Sigmoid colon (tissue), 7 donors: ENCODE measurements around the gene B4GALT2. TPM values are rescaled to one million over a fixed set of nuclear protein-coding genes. Genes with fewer than 3 reads are reported as not detected.
A peak's percentile ranks its signal among the peaks of the same experiment; 100 is the strongest.

ENCODE experiments used
- DNase-seq: peaks from one replicate; pipeline ENCODE4 v3.0.0-alpha.2; 2019
- H3K27ac ChIP-seq, 4 donors: fragments of 200-600 bp; sonication (generic); one replicate each; pipeline ENCODE4 v1.5.1; 2016 to 2019; ENCODE audit warnings: mild to moderate bottlenecking in 1 of 4
- H3K27me3 ChIP-seq, 3 donors: fragments of 200-600 bp; sonication (generic); one replicate each; pipeline ENCODE4 v1.5.1; 2019; ENCODE audit warnings: mild to moderate bottlenecking in 1 of 3
- H3K36me3 ChIP-seq, 4 donors: fragments of 200-600 bp; sonication (generic); one replicate each; pipeline ENCODE4 v1.5.1; 2016 to 2019
- H3K4me1 ChIP-seq, 4 donors: fragments of 200-600 bp; sonication (generic); one replicate each; pipeline ENCODE4 v1.5.1; 2017 to 2019
- H3K4me3 ChIP-seq, 4 donors: fragments of 200-600 bp; sonication (generic); one replicate each; pipeline ENCODE4 v1.5.1; 2017 to 2019; ENCODE audit warnings: mild to moderate bottlenecking in 2 of 4, moderate library complexity in 1 of 4
- H3K9me3 ChIP-seq, 4 donors: fragments of 200-600 bp in 3 of 4; sonication (generic) in 3 of 4; one replicate each; pipeline versions ENCODE4 v1.5.1 to v1.6.1; 2013 to 2019
- EP300 ChIP-seq, 4 donors: sonication (generic); formaldehyde crosslinking; IDR thresholded peaks; one replicate each; pipeline ENCODE4 v1.6.1; 2017; ENCODE audit warnings: antibody characterized with exemption in 4 of 4
- POLR2A ChIP-seq, 2 donors: fragments of 450-650 bp; IDR thresholded peaks; one replicate each; pipeline ENCODE4 v1.6.1; 2016; ENCODE audit warnings: antibody characterized with exemption in 2 of 2, mild to moderate bottlenecking in 2 of 2, moderate library complexity in 2 of 2
- POLR2AphosphoS5 ChIP-seq, 4 donors: sonication (generic); formaldehyde crosslinking; IDR thresholded peaks; one replicate each; pipeline ENCODE4 v1.6.1; 2017; ENCODE audit warnings: antibody characterized with exemption in 4 of 4
- WGBS, 2 donors: extraction: QIAGEN DNeasy Blood & Tissue Kit; methylation state at CpG; one replicate each; pipeline ENCODE4 v1.1.7; 2013; 5-methylcytosine and 5-hydroxymethylcytosine counted together
- intact Hi-C: fragments of 100-400 bp; cut with DNase I; formaldehyde crosslinking; loops from one replicate; pipeline ENCODE4 v1.15.1; 2023
- polyA plus RNA-seq, 3 donors: library from polyadenylated mRNA; stranded (reverse); fragments of 200-250 nt; gene quantifications; one replicate each; pipeline ENCODE4 v1.2.3, GENCODE V29; 2013
- total RNA-seq, 4 donors: library from RNA; depleted of rRNA; stranded (reverse); fragments of >200 nt; gene quantifications; one replicate each; pipeline ENCODE4 v1.1.0, GENCODE V29; 2016
- TF ChIP-seq, protein P1 (sequence below), 4 experiments: fragments of 450-650 bp in 3 of 4; fragments of 200-600 bp in 1 of 4; IDR thresholded peaks; one replicate each; pipeline ENCODE4 v1.5.1; 2016 to 2019; ENCODE audit warnings: antibody characterized with exemption in 4 of 4, mild to moderate bottlenecking in 3 of 4, moderate library complexity in 2 of 4
- donor health status: healthy with polysubstance abuse.
- donor health status: Bipolar disorder and iron deficiency.
- donor health status: healthy.

The B4GALT2 gene
- total and polyA plus RNA-seq, 7 donors, result 14.8 to 55.9 (median 32.0) TPM

GRCh38 chr1:44025816-44026215 lies 46.8 kb downstream of the B4GALT2 start:
- H3K27ac ChIP-seq, result no peak overlapping the region
- intact Hi-C loops, result no loop called here

GRCh38 chr1:44027320-44027719 lies 48.3 kb downstream of the B4GALT2 start:
- H3K9me3 ChIP-seq, result no peaks in the 10 kb centered on the region
- DNase-seq, result no peak
- no peak for TF ChIP-seq POLR2A (IDR thresholded peaks at IDR 0.05)
- TF ChIP-seq, protein P1, sequence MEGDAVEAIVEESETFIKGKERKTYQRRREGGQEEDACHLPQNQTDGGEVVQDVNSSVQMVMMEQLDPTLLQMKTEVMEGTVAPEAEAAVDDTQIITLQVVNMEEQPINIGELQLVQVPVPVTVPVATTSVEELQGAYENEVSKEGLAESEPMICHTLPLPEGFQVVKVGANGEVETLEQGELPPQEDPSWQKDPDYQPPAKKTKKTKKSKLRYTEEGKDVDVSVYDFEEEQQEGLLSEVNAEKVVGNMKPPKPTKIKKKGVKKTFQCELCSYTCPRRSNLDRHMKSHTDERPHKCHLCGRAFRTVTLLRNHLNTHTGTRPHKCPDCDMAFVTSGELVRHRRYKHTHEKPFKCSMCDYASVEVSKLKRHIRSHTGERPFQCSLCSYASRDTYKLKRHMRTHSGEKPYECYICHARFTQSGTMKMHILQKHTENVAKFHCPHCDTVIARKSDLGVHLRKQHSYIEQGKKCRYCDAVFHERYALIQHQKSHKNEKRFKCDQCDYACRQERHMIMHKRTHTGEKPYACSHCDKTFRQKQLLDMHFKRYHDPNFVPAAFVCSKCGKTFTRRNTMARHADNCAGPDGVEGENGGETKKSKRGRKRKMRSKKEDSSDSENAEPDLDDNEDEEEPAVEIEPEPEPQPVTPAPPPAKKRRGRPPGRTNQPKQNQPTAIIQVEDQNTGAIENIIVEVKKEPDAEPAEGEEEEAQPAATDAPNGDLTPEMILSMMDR (IDR thresholded peaks at IDR 0.05), result no peak

More at GRCh38 chr1:44025816-44026215, 46.8 kb downstream of the B4GALT2 start:
- Histone ChIP-seq H3K4me3 (no peak overlapping the region), H3K36me3 (peaks cover 0 to 19% (median 5%) of the 10 kb centered on the region in 4 donors), H3K9me3 (no peaks in the 10 kb centered on the region), H3K27me3 (no peaks in the 10 kb centered on the region), H3K4me1 (peaks cover 0 to 12% (median 9%) of the 10 kb centered on the region in 4 donors)
- WGBS, 2 donors, result 38 to 69% methylated on average over 3 of the region's 3 CpGs
- TF ChIP-seq EP300 (IDR thresholded peaks at IDR 0.05) (no peak), POLR2A (IDR thresholded peaks at IDR 0.05) (no peak), POLR2AphosphoS5 (IDR thresholded peaks at IDR 0.05) (no peak)
- TF ChIP-seq, protein P1 (IDR thresholded peaks at IDR 0.05), result no peak
- DNase-seq, result no peak

DNA sequence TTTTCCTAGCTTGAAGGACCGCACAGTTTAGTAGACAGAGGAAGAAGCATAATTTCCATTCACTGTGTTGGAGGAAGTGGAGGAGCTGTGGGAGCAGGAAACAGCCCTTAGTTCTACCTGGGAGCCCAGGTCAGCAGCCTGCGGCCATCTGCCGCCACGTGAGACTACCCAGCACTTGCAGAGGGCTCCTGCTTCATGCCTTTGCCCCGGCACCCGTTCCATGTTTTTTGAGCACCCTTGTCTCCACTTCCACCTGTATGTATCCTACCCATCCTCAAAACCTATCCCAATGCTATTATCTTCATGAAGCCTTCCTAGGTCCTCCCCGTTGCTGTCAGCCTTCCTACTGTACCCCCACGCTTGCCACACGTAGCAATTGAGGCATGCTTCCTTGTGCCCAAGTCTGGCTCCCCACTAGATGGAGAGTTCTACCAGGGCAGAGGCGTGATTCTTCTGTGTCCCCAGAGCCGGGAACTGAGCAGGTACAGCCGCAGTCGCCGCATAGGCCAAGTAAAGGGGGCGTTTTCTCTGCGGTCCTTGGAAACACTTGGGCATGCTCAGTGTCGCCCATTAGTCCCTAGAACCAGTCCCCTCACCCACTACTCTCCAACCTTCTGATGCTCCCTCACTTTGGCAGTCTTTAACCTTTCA lies 50.4 kb downstream of the B4GALT2 start:
- TF ChIP-seq POLR2AphosphoS5 (IDR thresholded peaks at IDR 0.05) (no peak), EP300 (IDR thresholded peaks at IDR 0.05) (no peak), POLR2A (IDR thresholded peaks at IDR 0.05) (no peak)
- TF ChIP-seq, protein P1 (IDR thresholded peaks at IDR 0.05), result no peak
- no peaks in the 10 kb centered on the region for H3K36me3 ChIP-seq
- DNase-seq, result peak; percentile 69
- H3K27me3 ChIP-seq, result no peaks in the 10 kb centered on the region
- H3K4me1 ChIP-seq, result peaks cover 0 to 42% (median 34%) of the 10 kb centered on the region in 4 donors
- no peaks in the 10 kb centered on the region for H3K9me3 ChIP-seq
- H3K4me3 ChIP-seq, result peak overlapping the region; percentile 71 to 88 (median 87)
- intact Hi-C loops, result no loop called here
- H3K27ac ChIP-seq, result peak overlapping the region; percentile 86 to 96 (median 94)
- WGBS, 2 donors, result 26 to 28% methylated on average over 17 of the region's 17 CpGs

More at GRCh38 chr1:44027320-44027719, 48.3 kb downstream of the B4GALT2 start:
- Histone ChIP-seq H3K27me3 (no peaks in the 10 kb centered on the region), H3K27ac (no peak overlapping the region), H3K36me3 (peaks cover 0 to 10% (median 3%) of the 10 kb centered on the region in 4 donors), H3K4me1 (peaks cover 0 to 24% (median 20%) of the 10 kb centered on the region in 4 donors), H3K4me3 (no peak overlapping the region)
- 90 to 92% methylated on average over 3 of the region's 3 CpGs for WGBS, 2 donors
- intact Hi-C loops, result no loop called here

DNA sequence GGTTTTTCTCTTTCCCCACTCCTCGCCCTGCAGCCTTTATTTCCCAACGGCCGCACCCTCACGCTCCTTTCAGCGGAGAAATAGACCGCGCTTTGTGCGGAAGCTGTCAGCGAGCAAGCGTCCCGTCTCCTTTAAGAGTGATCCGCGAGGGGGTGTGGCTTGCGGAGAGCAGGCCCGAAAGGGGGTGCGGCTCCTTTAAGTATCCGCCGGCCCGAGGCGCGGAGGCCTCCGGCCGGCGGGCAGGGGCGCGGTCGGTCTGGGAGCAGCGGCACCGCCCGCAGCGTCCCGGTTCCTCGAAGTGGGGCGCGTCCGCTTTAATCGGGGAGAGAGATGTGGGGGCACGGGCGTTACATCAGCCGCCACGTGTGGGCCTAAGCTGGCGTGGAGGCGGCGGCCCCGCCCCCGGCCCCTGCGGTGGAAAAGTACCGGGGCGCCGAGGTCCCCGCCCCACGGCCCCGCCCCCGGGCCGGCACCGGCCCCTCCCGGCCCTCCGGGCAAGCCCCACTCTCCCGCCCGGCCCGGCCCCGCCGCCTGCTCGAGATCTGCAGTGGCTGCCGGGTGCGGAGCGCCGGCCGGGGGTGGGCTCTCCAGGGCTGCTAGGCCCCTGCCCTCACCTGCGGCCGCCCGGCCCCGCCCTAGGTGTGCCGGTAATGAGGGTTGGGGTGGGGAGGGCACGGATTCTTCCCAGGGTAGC lies 51.0 kb downstream of the B4GALT2 start:
- H3K4me3 ChIP-seq, result peak overlapping the region; percentile 71 to 88 (median 87)
- peak; percentile 47 to 70 (median 64) for TF ChIP-seq POLR2AphosphoS5 (IDR thresholded peaks at IDR 0.05)
- no peak for TF ChIP-seq EP300 (IDR thresholded peaks at IDR 0.05)
- TF ChIP-seq POLR2A (IDR thresholded peaks at IDR 0.05), result peak in 1 of 2 donors; percentile 45
- TF ChIP-seq, protein P1 (IDR thresholded peaks at IDR 0.05), result no peak
- 1% methylated on average over 75 of the region's 75 CpGs for WGBS, 2 donors
- peak; percentile 95 for DNase-seq
- no peaks in the 10 kb centered on the region for H3K27me3 ChIP-seq
- intact Hi-C loops, result loop anchor here (10.0 kb wide), 1 partner anchor 495 kb away; the partner anchor contains the start of gene PTPRF
- no peaks in the 10 kb centered on the region for H3K9me3 ChIP-seq
- peak overlapping the region; percentile 86 to 96 (median 94) for H3K27ac ChIP-seq
- peaks cover 0 to 46% (median 37%) of the 10 kb centered on the region in 4 donors for H3K4me1 ChIP-seq
- no peaks in the 10 kb centered on the region for H3K36me3 ChIP-seq
